ENCODE measurements around the gene HNRNPA2B1. TPM values are rescaled to one million over a fixed set of nuclear protein-coding genes. Genes with fewer than 3 reads are reported as not detected.

HNRNPA2B1 gene
- total RNA-seq, 4 donors from 2014 or later, result 148 to 256 (median 203) TPM

DNA sequence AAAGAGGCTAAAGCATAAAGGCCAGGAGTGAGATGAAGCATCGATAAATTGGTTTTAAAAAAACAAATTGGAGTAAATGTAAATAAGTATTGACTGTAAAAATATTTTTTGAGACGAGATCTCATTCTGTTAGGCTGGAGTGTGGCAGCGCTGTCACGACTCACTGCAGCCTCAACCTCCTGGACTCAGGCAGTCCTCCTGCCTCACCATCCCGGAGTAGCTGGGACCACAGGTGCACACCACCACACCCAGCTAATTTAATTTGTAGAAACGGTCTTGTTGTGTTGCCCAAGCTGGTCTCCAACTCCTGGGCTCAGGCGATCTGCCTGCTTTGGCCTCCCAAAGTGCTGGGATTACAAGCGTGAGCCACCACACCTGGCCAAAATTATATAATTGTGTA lies 17.8 kb downstream of the HNRNPA2B1 start:
- intact Hi-C loops (cut with DNase I), result no loop called here
- peaks cover 0 to 19% (median 0%) of the 10 kb centered on the region in 3 donors for H3K4me1 ChIP-seq
- H3K4me3 ChIP-seq, result no peak overlapping the region
- H3K27me3 ChIP-seq, result no peaks in the 10 kb centered on the region
- no peaks in the 10 kb centered on the region for H3K9me3 ChIP-seq
- 58 to 74% methylated on average over 6 to 8 of the region's 8 CpGs for WGBS, 2 donors
- peak overlapping the region in 1 of 4 donors; percentile 19 for H3K27ac ChIP-seq
- TF ChIP-seq CTCF (IDR thresholded peaks at IDR 0.05) (no peak), POLR2A (IDR thresholded peaks at IDR 0.05) (no peak)
- no peak for DNase-seq
- peaks cover 0 to 7% (median 0%) of the 10 kb centered on the region in 3 donors for H3K36me3 ChIP-seq

GRCh38 chr7:26182283-26182682 lies 18.3 kb downstream of the HNRNPA2B1 start:
- Histone ChIP-seq H3K4me1 (peaks cover 0 to 20% (median 0%) of the 10 kb centered on the region in 3 donors), H3K27me3 (no peaks in the 10 kb centered on the region), H3K9me3 (no peaks in the 10 kb centered on the region), H3K36me3 (peaks cover 0 to 3% (median 0%) of the 10 kb centered on the region in 3 donors), H3K4me3 (no peak overlapping the region), H3K27ac (no peak overlapping the region)
- 53 to 61% methylated on average over 6 of the region's 6 CpGs for WGBS, 2 donors
- no peak for DNase-seq
- TF ChIP-seq CTCF (IDR thresholded peaks at IDR 0.05), result no peak
- no peak for TF ChIP-seq POLR2A (IDR thresholded peaks at IDR 0.05)
- intact Hi-C loops (cut with DNase I), result no loop called here

GRCh38 chr7:26181474-26182227 lies 18.9 kb downstream of the HNRNPA2B1 start:
- H3K4me3 ChIP-seq, result no peak overlapping the region
- H3K36me3 ChIP-seq, result peaks cover 0 to 3% (median 0%) of the 10 kb centered on the region in 3 donors
- peaks cover 0 to 20% (median 0%) of the 10 kb centered on the region in 3 donors for H3K4me1 ChIP-seq
- no peak for DNase-seq
- H3K9me3 ChIP-seq, result no peaks in the 10 kb centered on the region
- TF ChIP-seq CTCF (IDR thresholded peaks at IDR 0.05) (no peak), POLR2A (IDR thresholded peaks at IDR 0.05) (no peak)
- no peaks in the 10 kb centered on the region for H3K27me3 ChIP-seq
- WGBS, 2 donors, result 57 to 59% methylated on average over 3 of the region's 3 CpGs
- intact Hi-C loops (cut with DNase I), result no loop called here
- no peak overlapping the region for H3K27ac ChIP-seq

DNA sequence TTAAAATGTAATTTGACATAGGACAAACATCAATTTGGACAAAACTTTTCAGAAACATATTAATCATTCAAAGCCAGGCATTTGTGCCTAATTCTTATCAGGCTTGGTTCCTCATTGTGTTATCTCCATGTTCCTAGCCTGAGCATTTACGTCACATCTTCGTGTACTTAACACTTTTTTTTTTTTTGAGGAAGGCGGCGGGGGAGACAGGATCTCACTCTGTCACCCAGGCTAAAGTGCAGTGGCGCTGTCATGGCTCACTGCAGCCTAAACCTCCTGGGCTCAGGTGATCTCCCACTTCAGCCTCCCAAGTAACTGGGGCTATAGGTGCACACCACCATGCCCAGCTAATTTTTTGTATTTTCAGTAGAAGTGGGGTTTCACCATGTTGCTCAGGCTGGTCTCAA lies 19.8 kb downstream of the HNRNPA2B1 start:
- intact Hi-C loops (cut with DNase I), result no loop called here
- H3K36me3 ChIP-seq, result peaks cover 0 to 3% (median 0%) of the 10 kb centered on the region in 3 donors
- H3K27me3 ChIP-seq, result no peaks in the 10 kb centered on the region
- peaks cover 0 to 20% (median 0%) of the 10 kb centered on the region in 3 donors for H3K4me1 ChIP-seq
- no peak for DNase-seq
- no peak overlapping the region for H3K4me3 ChIP-seq
- TF ChIP-seq CTCF (IDR thresholded peaks at IDR 0.05), result no peak
- TF ChIP-seq POLR2A (IDR thresholded peaks at IDR 0.05), result no peak
- no peak overlapping the region for H3K27ac ChIP-seq
- WGBS, 2 donors, result 62 to 63% methylated on average over 5 of the region's 5 CpGs
- H3K9me3 ChIP-seq, result no peaks in the 10 kb centered on the region

GRCh38 chr7:26179826-26180497 lies 20.6 kb downstream of the HNRNPA2B1 start:
- no peak for TF ChIP-seq CTCF (IDR thresholded peaks at IDR 0.05)
- no peak for TF ChIP-seq POLR2A (IDR thresholded peaks at IDR 0.05)
- intact Hi-C loops (cut with DNase I), result no loop called here
- 48 to 67% methylated on average over 8 of the region's 8 CpGs for WGBS, 2 donors
- Histone ChIP-seq H3K9me3 (no peaks in the 10 kb centered on the region), H3K27me3 (no peaks in the 10 kb centered on the region), H3K4me3 (no peak overlapping the region), H3K27ac (no peak overlapping the region), H3K4me1 (peaks cover 0 to 20% (median 0%) of the 10 kb centered on the region in 3 donors), H3K36me3 (peaks cover 0 to 3% (median 0%) of the 10 kb centered on the region in 3 donors)
- DNase-seq, result no peak

Measured in esophagus squamous epithelium (tissue), 5 donors.